GM12865 (cell line): ENCODE results near the gene TBCE.

Experiments used
- DNase-seq: peaks from one replicate; pipeline ENCODE4 v3.0.0; 2010; ENCODE audit warnings: low read depth
- H3K4me3 ChIP-seq: 2 replicates; pipeline ENCODE4 v1.5.1; 2011; ENCODE audit warnings: mild to moderate bottlenecking, low read depth, low read length, control low read depth
- TF ChIP-seq, protein P1 (sequence below): IDR thresholded peaks from 2 replicates; pipeline ENCODE4 v1.5.1; 2011; ENCODE audit warnings: low read length, control low read depth, low read depth, inconsistent platforms; ENCODE audit not compliant: insufficient read depth; ENCODE audit errors: missing control alignments

TBCE gene

DNA sequence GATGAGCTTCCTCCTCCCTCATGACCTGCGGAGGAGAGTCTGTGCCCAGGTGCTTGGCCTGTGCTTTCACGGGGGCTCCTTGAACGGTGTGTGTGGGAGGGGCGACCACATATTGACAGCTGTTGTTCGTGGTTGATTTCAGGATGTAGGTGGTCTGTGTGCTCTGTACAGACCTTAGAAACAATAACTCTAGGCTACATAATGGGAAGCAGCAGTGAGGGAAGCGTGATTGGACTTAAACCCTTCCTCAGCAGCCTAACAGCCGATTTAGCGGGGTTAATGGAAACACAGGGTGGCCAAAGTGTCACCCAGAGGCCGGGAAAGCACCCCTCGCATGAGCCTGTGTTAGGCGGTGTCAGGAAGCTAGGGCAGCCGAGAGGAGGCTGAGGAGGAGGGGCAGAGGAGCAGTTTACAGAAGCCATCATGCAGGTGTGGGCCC is 56.0 kb downstream of the TBCE start:
- TF ChIP-seq, protein P1, sequence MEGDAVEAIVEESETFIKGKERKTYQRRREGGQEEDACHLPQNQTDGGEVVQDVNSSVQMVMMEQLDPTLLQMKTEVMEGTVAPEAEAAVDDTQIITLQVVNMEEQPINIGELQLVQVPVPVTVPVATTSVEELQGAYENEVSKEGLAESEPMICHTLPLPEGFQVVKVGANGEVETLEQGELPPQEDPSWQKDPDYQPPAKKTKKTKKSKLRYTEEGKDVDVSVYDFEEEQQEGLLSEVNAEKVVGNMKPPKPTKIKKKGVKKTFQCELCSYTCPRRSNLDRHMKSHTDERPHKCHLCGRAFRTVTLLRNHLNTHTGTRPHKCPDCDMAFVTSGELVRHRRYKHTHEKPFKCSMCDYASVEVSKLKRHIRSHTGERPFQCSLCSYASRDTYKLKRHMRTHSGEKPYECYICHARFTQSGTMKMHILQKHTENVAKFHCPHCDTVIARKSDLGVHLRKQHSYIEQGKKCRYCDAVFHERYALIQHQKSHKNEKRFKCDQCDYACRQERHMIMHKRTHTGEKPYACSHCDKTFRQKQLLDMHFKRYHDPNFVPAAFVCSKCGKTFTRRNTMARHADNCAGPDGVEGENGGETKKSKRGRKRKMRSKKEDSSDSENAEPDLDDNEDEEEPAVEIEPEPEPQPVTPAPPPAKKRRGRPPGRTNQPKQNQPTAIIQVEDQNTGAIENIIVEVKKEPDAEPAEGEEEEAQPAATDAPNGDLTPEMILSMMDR = no peak
- DNase-seq = peak; percentile 10
- no peak overlapping the region for H3K4me3 ChIP-seq

DNA sequence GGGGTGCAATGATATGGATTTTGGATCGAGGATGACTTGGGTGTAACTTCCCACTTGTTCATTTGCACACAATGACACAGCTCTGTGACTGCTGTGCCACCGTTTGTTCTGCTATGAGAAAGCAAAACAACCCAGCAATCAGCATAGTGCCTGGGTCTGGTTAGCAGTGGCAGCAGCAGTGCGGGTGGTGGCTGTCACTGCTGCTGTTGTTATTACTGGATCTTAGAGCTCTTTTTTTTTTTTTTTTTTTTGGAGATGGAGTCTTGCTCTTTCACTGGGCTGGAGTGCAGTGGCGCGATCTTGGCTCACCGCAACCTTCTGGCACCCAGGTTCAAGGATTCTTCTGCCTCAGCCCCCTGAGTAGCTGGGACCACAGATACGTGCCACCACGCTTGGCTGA is 56.9 kb downstream of the TBCE start:
- DNase-seq = no peak
- H3K4me3 ChIP-seq = no peak overlapping the region
- TF ChIP-seq, protein P1 = no peak

DNA sequence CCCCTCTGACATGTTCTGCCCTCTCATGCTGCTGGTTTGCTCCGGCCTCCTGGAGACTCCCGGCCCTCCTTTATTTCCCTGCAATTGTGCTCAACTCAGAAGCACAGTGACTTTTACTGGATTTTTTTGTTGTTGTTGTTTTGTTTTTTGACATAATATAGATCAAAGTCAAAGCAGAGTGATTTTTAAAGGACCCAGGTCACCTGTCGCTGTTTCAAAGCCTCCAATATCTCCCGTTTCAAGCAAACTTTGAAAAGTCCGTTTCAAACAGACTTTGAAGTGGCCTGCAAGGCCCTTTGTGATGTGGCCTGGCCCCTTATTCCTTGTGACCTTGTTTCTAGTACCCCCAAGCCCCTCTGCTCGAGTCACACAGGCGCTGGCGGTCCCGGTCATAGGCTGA is 58.1 kb downstream of the TBCE start:
- no peak overlapping the region for H3K4me3 ChIP-seq
- TF ChIP-seq, protein P1 = no peak
- no peak for DNase-seq

DNA sequence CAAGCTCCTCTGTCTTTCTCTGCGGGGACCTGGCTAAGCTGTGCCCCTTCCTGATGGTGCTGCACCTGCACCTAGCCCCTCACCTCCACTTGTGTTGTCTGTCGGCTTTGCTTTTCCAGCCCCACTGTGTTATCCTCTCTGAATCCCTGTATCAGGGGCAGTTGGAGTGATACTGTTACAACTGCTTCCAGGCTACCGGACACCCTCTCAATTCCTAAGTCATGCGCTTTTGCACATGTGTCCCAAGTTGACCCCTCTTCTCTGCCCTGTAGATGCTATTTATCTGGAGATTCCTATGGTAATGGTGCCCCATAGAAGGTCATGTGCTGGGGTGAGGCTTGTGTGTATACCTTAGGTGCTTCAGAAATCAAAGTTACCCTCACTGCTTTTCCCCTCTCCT is 58.9 kb downstream of the TBCE start:
- no peak for DNase-seq
- TF ChIP-seq, protein P1 = no peak
- H3K4me3 ChIP-seq = no peak overlapping the region

DNA sequence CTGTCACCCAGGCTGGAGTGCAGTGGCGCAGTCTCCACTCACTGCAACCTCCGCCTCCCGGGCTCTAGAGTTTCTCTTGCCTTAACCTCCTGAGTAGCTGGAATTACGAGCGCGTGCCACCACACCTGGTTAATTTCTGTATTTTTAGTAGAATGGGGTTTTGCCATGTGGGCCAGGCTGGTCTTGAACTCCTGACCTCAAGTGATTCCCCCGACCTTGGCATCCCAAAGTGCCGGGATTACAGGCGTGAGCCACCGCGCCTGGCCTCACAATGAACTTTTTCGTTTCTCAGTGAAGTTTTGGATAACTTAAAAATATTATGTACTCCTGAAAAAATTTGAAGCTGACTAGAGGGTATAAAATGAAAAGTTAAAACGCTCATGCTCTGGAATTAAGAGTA is 59.5 kb downstream of the TBCE start:
- TF ChIP-seq, protein P1 = no peak
- no peak for DNase-seq
- no peak overlapping the region for H3K4me3 ChIP-seq

DNA sequence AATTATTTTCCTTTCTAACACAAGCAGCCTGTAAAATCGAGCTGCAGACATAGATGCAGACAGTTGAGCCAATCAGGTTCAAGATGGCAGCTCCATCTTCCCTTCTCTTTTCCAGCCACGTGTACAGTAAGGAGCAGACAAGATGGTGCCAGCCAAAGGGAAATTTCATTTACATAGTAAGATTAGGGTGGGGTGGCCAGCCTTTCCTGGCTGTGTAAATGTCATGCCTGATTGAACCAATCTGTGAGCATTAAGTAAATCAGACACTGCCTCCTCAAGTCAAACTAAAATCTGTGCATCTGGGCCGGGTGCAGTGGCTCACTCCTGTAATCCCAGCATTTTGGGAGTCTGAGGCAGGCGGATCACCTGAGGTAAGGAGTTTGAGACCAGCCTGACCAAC is 60.2 kb downstream of the TBCE start:
- DNase-seq = no peak
- TF ChIP-seq, protein P1 = no peak
- no peak overlapping the region for H3K4me3 ChIP-seq

DNA sequence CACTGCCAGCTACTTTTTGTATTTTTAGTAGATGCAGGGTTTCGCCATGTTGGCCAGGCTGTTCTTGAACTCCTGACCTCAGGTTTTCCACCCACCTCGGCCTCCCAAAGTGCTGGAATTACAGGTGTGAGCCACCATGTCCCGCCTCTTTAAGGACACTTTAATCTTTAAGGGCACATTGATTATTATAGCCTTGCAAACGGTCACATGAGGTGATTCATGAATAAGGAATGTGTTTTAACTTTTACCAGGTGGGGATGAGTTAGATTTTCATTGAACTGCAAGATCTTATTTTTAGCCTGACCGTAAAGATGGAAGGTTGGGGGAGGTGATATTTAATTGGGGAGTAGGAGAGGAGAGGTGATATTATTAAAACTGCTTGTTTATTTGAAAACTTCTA is 61.9 kb downstream of the TBCE start:
- DNase-seq = no peak
- H3K4me3 ChIP-seq = no peak overlapping the region
- TF ChIP-seq, protein P1 = no peak
